Type B pancreatic cell (in vitro differentiated cells): ENCODE data around the gene NRAP. TPM values are rescaled to one million over a fixed set of nuclear protein-coding genes. Genes with fewer than 3 reads are reported as not detected.

Source experiments
- DNase-seq: peaks from one replicate; pipeline ENCODE4 v3.0.0; 2021; ENCODE audit warnings: mixed read lengths; ENCODE audit not compliant: unreplicated experiment; ENCODE audit errors: extremely low spot score
- H3K27ac Mint-ChIP-seq: 2 replicates; pipeline ENCODE4 v1.8.0; 2021; ENCODE audit warnings: mild to moderate bottlenecking, mixed read lengths
- H3K27me3 Mint-ChIP-seq: 2 replicates; pipeline ENCODE4 v1.8.0; 2021; ENCODE audit warnings: mixed read lengths
- H3K36me3 Mint-ChIP-seq: 2 replicates; pipeline ENCODE4 v1.8.0; 2021; ENCODE audit warnings: mixed read lengths
- H3K4me1 Mint-ChIP-seq: one replicate; pipeline ENCODE4 v1.8.0; 2021; ENCODE audit warnings: mixed read lengths; ENCODE audit not compliant: unreplicated experiment
- H3K4me3 Mint-ChIP-seq: 2 replicates; pipeline ENCODE4 v1.8.0; 2021; ENCODE audit warnings: mild to moderate bottlenecking, mixed read lengths
- H3K9me3 Mint-ChIP-seq: 2 replicates; pipeline ENCODE4 v1.8.0; 2021; ENCODE audit warnings: mixed read lengths
- total RNA-seq: library from RNA; stranded (reverse); gene quantifications from 2 replicates; pipeline ENCODE4 v1.2.1, GENCODE V29; 2021; ENCODE audit warnings: low replicate concordance
- TF ChIP-seq, protein P1 (sequence below): fragments of 200-600 bp; sonication (generic); conservative IDR thresholded peaks from 2 replicates; pipeline ENCODE4 v1.5.0; 2021; ENCODE audit warnings: antibody characterized with exemption, mild to moderate bottlenecking

NRAP gene
- total RNA-seq, 1 donor from 2014 or later: not detected

DNA sequence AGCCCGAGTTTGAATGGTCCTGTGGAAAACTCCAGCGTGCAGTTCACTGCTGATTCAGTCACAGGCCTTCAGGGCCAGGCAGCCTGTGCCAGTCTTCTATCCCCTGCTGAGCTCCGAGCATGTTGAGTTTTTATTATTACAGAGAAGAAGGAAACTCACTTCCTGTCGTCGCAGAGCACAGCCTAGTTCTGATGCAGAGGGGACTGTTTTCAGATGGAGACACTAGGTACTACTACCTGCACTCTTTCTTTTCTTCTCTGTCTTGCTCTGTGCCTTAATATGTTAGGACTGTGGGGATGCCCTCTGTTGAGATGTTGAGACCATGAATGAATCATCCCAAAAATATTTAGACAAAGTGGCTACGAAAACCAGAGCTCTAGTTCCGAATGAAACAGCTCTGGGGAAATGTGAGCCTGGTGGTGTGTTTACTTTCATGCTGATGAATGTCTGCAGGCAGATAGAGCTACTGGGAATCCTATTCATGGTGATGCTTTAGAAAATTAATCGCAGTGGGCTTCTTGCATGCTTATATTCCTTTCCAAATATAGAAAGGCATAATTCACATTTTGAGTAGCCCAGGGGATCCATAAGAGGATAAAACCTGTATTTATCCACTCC is 45.5 kb upstream of the NRAP start:
- H3K27ac Mint-ChIP-seq: no peak overlapping the region
- TF ChIP-seq, protein P1, sequence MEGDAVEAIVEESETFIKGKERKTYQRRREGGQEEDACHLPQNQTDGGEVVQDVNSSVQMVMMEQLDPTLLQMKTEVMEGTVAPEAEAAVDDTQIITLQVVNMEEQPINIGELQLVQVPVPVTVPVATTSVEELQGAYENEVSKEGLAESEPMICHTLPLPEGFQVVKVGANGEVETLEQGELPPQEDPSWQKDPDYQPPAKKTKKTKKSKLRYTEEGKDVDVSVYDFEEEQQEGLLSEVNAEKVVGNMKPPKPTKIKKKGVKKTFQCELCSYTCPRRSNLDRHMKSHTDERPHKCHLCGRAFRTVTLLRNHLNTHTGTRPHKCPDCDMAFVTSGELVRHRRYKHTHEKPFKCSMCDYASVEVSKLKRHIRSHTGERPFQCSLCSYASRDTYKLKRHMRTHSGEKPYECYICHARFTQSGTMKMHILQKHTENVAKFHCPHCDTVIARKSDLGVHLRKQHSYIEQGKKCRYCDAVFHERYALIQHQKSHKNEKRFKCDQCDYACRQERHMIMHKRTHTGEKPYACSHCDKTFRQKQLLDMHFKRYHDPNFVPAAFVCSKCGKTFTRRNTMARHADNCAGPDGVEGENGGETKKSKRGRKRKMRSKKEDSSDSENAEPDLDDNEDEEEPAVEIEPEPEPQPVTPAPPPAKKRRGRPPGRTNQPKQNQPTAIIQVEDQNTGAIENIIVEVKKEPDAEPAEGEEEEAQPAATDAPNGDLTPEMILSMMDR: no peak
- H3K36me3 Mint-ChIP-seq: peaks cover 3% of the 10 kb centered on the region
- no peaks in the 10 kb centered on the region for H3K27me3 Mint-ChIP-seq
- H3K4me3 Mint-ChIP-seq: peak overlapping the region; percentile 34
- no peak for DNase-seq
- H3K9me3 Mint-ChIP-seq: no peaks in the 10 kb centered on the region
- H3K4me1 Mint-ChIP-seq: peaks cover 57% of the 10 kb centered on the region

DNA sequence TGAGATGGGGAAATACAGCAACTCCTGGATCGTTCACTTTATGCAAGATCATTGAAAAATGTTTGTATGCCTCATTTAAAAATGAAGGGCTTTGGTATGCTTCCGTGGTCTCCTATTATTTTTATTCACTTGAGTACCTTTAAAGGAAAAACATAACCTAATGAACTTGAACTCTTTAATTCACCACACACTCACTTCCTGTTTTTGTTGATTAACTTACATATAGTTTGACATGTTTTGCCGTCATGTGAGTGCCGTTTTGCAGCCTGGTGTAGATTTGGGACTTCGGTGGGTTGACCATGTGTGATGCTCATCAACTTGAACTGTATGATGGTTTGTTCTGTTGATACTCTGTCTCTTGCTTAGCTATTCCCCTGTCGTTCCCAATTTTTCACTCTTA is 44.8 kb upstream of the NRAP start:
- DNase-seq: no peak
- TF ChIP-seq, protein P1: no peak
- Mint-ChIP-seq H3K36me3 (peaks cover 3% of the 10 kb centered on the region), H3K27ac (no peak overlapping the region), H3K9me3 (no peaks in the 10 kb centered on the region), H3K27me3 (no peaks in the 10 kb centered on the region), H3K4me3 (no peak overlapping the region), H3K4me1 (peaks cover 57% of the 10 kb centered on the region)

DNA sequence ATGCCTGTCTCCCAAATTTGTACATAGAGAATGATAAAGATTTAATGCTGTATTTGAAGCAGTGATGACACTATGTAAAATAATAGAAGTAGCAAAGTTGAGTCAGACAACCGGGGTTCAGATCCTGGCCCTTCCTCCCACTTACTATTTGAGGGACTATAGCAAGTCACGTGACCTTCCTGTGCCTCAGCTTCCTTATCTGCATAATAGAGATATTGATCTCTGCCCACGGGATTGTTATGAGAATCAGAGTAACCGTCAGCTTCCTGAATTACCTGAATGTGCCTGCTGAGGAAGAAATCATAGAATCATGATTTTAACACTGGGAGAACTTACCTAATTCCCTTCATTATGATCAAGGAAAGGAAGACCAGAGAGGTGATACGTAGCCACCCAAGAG is 42.8 kb upstream of the NRAP start:
- Mint-ChIP-seq H3K4me1 (peaks cover 54% of the 10 kb centered on the region), H3K27ac (no peak overlapping the region), H3K4me3 (no peak overlapping the region), H3K27me3 (no peaks in the 10 kb centered on the region), H3K36me3 (peaks cover 6% of the 10 kb centered on the region), H3K9me3 (no peaks in the 10 kb centered on the region)
- DNase-seq: no peak
- TF ChIP-seq, protein P1: no peak

DNA sequence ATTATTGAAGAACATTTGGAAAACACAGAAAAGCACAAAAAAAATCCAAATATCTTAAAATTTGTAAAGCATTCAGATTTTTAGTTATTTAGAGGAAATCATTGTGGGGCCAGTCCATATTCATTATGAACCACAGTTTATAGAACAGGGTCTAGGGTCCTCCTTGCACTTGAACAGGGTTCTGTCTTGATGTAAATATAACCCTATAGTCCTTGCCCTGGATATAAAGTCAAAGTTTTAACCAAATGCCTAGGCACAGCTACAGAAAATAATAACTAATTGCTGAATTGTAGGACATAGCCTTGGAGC is 41.5 kb upstream of the NRAP start:
- Mint-ChIP-seq H3K4me3 (no peak overlapping the region), H3K9me3 (no peaks in the 10 kb centered on the region), H3K36me3 (peaks cover 16% of the 10 kb centered on the region), H3K27me3 (no peaks in the 10 kb centered on the region), H3K27ac (no peak overlapping the region), H3K4me1 (peaks cover 40% of the 10 kb centered on the region)
- TF ChIP-seq, protein P1: no peak
- no peak for DNase-seq

DNA sequence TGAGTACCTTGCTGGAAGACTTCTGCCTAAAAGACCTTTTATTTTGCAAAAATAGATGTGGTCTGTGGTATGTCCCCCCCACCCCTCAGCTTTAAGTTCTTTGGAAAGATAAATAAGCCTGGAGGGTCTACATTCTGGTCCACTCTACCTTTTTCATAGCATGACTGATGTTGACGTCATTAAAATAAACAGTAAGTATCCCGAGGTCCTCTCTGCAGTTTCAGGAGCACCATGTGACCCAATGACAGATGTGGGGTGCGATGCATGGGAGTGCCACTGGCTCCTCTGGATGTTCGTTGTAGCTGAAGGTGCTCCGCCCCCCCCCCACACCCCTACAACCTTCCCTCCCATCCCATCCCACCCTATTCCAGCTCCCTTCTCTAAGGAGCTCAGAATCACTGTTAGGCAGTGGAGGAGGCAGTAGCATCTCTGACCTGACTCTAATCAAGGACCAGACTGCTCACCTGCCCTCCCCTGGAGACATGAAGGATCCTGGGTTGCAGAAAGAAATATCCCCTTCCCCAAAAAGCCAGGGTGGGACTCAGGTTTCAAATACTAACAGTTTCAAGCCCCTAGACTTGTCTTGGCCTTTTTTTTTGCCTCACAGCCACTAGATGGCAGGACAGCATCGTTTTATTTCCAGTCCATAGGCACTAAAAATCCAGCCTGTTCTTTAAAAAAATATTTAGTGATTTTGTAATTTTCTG is 40.9 kb upstream of the NRAP start:
- Mint-ChIP-seq H3K27ac (no peak overlapping the region), H3K4me3 (no peak overlapping the region), H3K9me3 (no peaks in the 10 kb centered on the region), H3K27me3 (no peaks in the 10 kb centered on the region), H3K4me1 (peaks cover 35% of the 10 kb centered on the region), H3K36me3 (peaks cover 17% of the 10 kb centered on the region)
- DNase-seq: no peak
- TF ChIP-seq, protein P1: peak; percentile 88
